C4-2B (cell line): ENCODE measurements around the gene PAK1.

Source experiments
- CTCF ChIP-seq: fragments of 450-650 bp; conservative IDR thresholded peaks from 2 replicates; pipeline ENCODE4 v1.5.1; 2017; ENCODE audit warnings: mild to moderate bottlenecking
- ZFX ChIP-seq: fragments of 450-650 bp; IDR thresholded peaks from 2 replicates; pipeline ENCODE4 v1.6.1; 2017

GRCh38 chr11:77318600-77318999 is 155.3 kb downstream of the PAK1 start:
- no peak for TF ChIP-seq CTCF
- no peak for TF ChIP-seq ZFX
